ENCODE measurements around the gene PPP6R3. TPM values are rescaled to one million over a fixed set of nuclear protein-coding genes. Genes with fewer than 3 reads are reported as not detected.

The PPP6R3 gene
- polyA plus RNA-seq, 1 of the 3 experiments (the other 2 are of a cell fraction): 28.1 TPM

DNA sequence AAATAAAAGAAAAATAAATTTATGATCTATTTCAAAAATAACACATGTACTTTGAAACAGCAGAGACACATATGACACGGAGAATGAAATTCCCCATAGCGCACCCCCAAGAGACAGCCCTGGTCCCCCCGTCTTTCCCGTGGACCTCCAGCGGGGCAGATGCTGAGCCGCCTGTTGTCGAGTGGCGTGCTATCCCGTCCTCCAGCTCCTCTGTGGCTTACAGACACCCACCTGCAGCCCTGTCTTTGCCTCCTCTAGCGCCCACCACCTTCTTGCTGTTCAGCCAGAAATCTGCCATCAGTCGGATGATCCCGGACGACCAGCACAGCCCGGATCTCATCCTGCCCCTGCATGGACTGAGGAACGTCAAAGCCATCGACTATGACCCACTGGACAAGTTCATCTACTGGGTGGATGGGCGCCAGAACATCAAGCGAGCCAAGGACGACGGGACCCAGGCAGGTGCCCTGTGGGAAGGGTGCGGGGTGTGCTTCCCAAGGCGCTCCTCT, 44.4 kb upstream of the PPP6R3 start:
- TF ChIP-seq SIN3A (IDR thresholded peaks at IDR 0.05; ENCODE audit: borderline replicate concordance, low read depth, low read length) (no peak), FOSL2 (IDR thresholded peaks at IDR 0.05; ENCODE audit: borderline replicate concordance, low read depth) (no peak), RAD21 (IDR thresholded peaks at IDR 0.05; ENCODE audit: low read length) (no peak), PBX3 (IDR thresholded peaks at IDR 0.05) (no peak), CHD2 (IDR thresholded peaks at IDR 0.05; ENCODE audit: low read length, partially characterized antibody) (no peak), SMC3 (IDR thresholded peaks at IDR 0.05; ENCODE audit: low read depth, low read length) (no peak), FOXM1 (IDR thresholded peaks at IDR 0.05; ENCODE audit: low read depth) (no peak), EZH2phosphoT487 (IDR thresholded peaks at IDR 0.05; ENCODE audit: borderline replicate concordance, low read depth) (no peak), USF1 (IDR thresholded peaks at IDR 0.05; ENCODE audit: borderline replicate concordance, low read depth) (no peak), EP300 (IDR thresholded peaks at IDR 0.05; ENCODE audit: borderline replicate concordance in 1 of 2, low read depth in 1 of 2, low read length in 1 of 2) (no peak), TEAD4 (IDR thresholded peaks at IDR 0.05; ENCODE audit: borderline replicate concordance, insufficient read depth) (no peak), RCOR1 (IDR thresholded peaks at IDR 0.05; ENCODE audit: low read length) (no peak), RFX5 (IDR thresholded peaks at IDR 0.05; ENCODE audit: low read length) (no peak), JUND (IDR thresholded peaks at IDR 0.05) (no peak), FOXJ3 (CRISPR knock-in tag; IDR thresholded peaks at IDR 0.05) (no peak), ELF1 (IDR thresholded peaks at IDR 0.05) (no peak)
- TF ChIP-seq, protein P1, sequence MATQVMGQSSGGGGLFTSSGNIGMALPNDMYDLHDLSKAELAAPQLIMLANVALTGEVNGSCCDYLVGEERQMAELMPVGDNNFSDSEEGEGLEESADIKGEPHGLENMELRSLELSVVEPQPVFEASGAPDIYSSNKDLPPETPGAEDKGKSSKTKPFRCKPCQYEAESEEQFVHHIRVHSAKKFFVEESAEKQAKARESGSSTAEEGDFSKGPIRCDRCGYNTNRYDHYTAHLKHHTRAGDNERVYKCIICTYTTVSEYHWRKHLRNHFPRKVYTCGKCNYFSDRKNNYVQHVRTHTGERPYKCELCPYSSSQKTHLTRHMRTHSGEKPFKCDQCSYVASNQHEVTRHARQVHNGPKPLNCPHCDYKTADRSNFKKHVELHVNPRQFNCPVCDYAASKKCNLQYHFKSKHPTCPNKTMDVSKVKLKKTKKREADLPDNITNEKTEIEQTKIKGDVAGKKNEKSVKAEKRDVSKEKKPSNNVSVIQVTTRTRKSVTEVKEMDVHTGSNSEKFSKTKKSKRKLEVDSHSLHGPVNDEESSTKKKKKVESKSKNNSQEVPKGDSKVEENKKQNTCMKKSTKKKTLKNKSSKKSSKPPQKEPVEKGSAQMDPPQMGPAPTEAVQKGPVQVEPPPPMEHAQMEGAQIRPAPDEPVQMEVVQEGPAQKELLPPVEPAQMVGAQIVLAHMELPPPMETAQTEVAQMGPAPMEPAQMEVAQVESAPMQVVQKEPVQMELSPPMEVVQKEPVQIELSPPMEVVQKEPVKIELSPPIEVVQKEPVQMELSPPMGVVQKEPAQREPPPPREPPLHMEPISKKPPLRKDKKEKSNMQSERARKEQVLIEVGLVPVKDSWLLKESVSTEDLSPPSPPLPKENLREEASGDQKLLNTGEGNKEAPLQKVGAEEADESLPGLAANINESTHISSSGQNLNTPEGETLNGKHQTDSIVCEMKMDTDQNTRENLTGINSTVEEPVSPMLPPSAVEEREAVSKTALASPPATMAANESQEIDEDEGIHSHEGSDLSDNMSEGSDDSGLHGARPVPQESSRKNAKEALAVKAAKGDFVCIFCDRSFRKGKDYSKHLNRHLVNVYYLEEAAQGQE (IDR thresholded peaks at IDR 0.05; ENCODE audit: low read depth, low read length): no peak

More for the DNA sequence above, 44.4 kb upstream of the PPP6R3 start:
- H3K9me2 ChIP-seq: no peaks in the 10 kb centered on the region
- peaks cover 5 to 38% of the 10 kb centered on the region in 2 experiments for H3K36me3 ChIP-seq (replicated peaks in 1 of 2; ENCODE audit: control insufficient read depth in 1 of 2, insufficient read depth in 2 of 2, low read length in 1 of 2)
- H3K4me1 ChIP-seq (ENCODE audit: control insufficient read depth in 1 of 2, insufficient read depth in 2 of 2, low read depth in 1 of 2, low read length in 1 of 2): peaks cover 0 to 12% of the 10 kb centered on the region in 2 experiments; a peak in 1 of 4 replicates
- H3K27ac ChIP-seq (ENCODE audit: low read depth in 2 of 2, low read length in 1 of 2): no peak overlapping the region
- H3K4me3 ChIP-seq (ENCODE audit: low read depth in 2 of 2, low read length in 1 of 2): no peak overlapping the region
- no peaks in the 10 kb centered on the region for H3K9me3 ChIP-seq
- ChIA-PET CTCF (no interaction called here), POLR2A (no interaction called here)
- H3K9ac ChIP-seq: no peak overlapping the region
- DNase-seq: no peak
- no peaks in the 10 kb centered on the region for H3F3A ChIP-seq (replicated peaks; ENCODE audit: insufficient read depth)
- 95% methylated on average over 22 of the region's 22 CpGs for WGBS (ENCODE audit: low lambda C conversion rate)
- H3K27me3 ChIP-seq (ENCODE audit: insufficient read depth): no peaks in the 10 kb centered on the region
- no peak overlapping the region for H3K4me2 ChIP-seq
- no peaks in the 10 kb centered on the region for H4K20me1 ChIP-seq (ENCODE audit: insufficient read depth)
- H3K79me2 ChIP-seq (ENCODE audit: insufficient read depth): no peaks in the 10 kb centered on the region
- no peak overlapping the region for H2AFZ ChIP-seq (ENCODE audit: low read depth)

Data from SK-N-SH (cell line).